SK-N-SH (cell line): ENCODE data around the gene CALCOCO1. TPM values are rescaled to one million over a fixed set of nuclear protein-coding genes. Genes with fewer than 3 reads are reported as not detected.
A peak's percentile ranks its signal among the peaks of the same experiment; 100 is the strongest.

Source experiments
- CTCF ChIA-PET: fragments of 300-600, 350-600 bp; formaldehyde crosslinking; extraction: SDS; loops from one replicate; lab custom pipeline; 2021; lab: Yijun Ruan, JAX
- POLR2A ChIA-PET: fragments of 350-600 bp; sonication (Branson Sonifier 250); formaldehyde crosslinking; extraction: SDS; loops from one replicate; lab custom pipeline; 2020; ENCODE audit warnings: antibody characterized with exemption, inconsistent platforms; lab: Yijun Ruan, JAX
- DNase-seq: peaks from one replicate; pipeline ENCODE4 v3.0.0; 2012
- H2AFZ ChIP-seq: fragments of 200-600 bp; sonication (generic); 2 replicates; pipeline ENCODE4 v1.8.1; 2016; ENCODE audit warnings: antibody characterized with exemption, mild to moderate bottlenecking, low read depth
- H3F3A ChIP-seq: fragments of 200-600 bp; sonication (generic); replicated peaks from 2 replicates; pipeline ENCODE3; 2016; ENCODE audit warnings: antibody characterized with exemption, mild to moderate bottlenecking; ENCODE audit not compliant: insufficient read depth
- H3K27ac ChIP-seq, 2 experiments: fragments of 200-500 bp in 1 of 2; fragments of 200-600 bp in 1 of 2; sonication (Bioruptor generic) in 1 of 2; sonication (generic), shearing (Covaris generic) in 1 of 2; 2 replicates each; pipeline versions ENCODE4 v1.5.1 to v1.6.1; 2014 to 2016; ENCODE audit warnings: low read depth in 2 of 2, inconsistent platforms in 1 of 2, low read length in 1 of 2, mild to moderate bottlenecking in 1 of 2, mixed read lengths in 1 of 2
- H3K27me3 ChIP-seq: fragments of 200-600 bp; sonication (generic), shearing (Covaris generic); 2 replicates; pipeline ENCODE4 v1.6.1; 2016; ENCODE audit warnings: mixed run types; ENCODE audit not compliant: insufficient read depth
- H3K36me3 ChIP-seq, 2 experiments: fragments of 200-500 bp in 1 of 2; fragments of 200-600 bp in 1 of 2; sonication (Bioruptor generic) in 1 of 2; sonication (generic) in 1 of 2; replicated peaks in 1 of 2; 2 replicates each; pipeline versions ENCODE3 to v1.5.1; 2014 to 2016; ENCODE audit warnings: low read length in 1 of 2, mild to moderate bottlenecking in 1 of 2; ENCODE audit not compliant: insufficient read depth in 2 of 2, control insufficient read depth in 1 of 2
- H3K4me1 ChIP-seq, 2 experiments: fragments of 200-500 bp in 1 of 2; fragments of 200-600 bp in 1 of 2; sonication (Bioruptor generic) in 1 of 2; sonication (generic), shearing (Covaris generic) in 1 of 2; 2 replicates each; pipeline versions ENCODE4 v1.5.1 to v1.6.1; 2014 to 2016; ENCODE audit warnings: low read depth in 1 of 2, low read length in 1 of 2, mixed run types in 1 of 2; ENCODE audit not compliant: insufficient read depth in 2 of 2, control insufficient read depth in 1 of 2
- H3K4me2 ChIP-seq: fragments of 200-600 bp; sonication (generic), shearing (Covaris generic); 2 replicates; pipeline ENCODE4 v1.6.1; 2017; ENCODE audit warnings: mixed run types
- H3K4me3 ChIP-seq, 2 experiments: fragments of 200-500 bp in 1 of 2; fragments of 200-600 bp in 1 of 2; sonication (Bioruptor generic) in 1 of 2; sonication (generic), shearing (Covaris generic) in 1 of 2; 2 replicates each; pipeline versions ENCODE4 v1.5.1 to v1.8.1; 2014 to 2016; ENCODE audit warnings: low read depth in 2 of 2, inconsistent platforms in 1 of 2, low read length in 1 of 2, mild to moderate bottlenecking in 1 of 2, mixed read lengths in 1 of 2, moderate library complexity in 1 of 2
- H3K79me2 ChIP-seq: fragments of 200-600 bp; sonication (generic); 2 replicates; pipeline ENCODE4 v1.8.1; 2017; ENCODE audit warnings: mild to moderate bottlenecking; ENCODE audit not compliant: insufficient read depth
- H3K9ac ChIP-seq: fragments of 200-600 bp; sonication (generic); 2 replicates; pipeline ENCODE4 v1.6.1; 2017; ENCODE audit warnings: mixed run types
- H3K9me2 ChIP-seq: fragments of 200-600 bp; sonication (generic); 2 replicates; pipeline ENCODE4 v1.6.1; 2017; ENCODE audit warnings: mixed run types
- H3K9me3 ChIP-seq: fragments of 200-600 bp; sonication (generic); 2 replicates; pipeline ENCODE4 v1.6.1; 2017; ENCODE audit warnings: mixed run types, mild to moderate bottlenecking, moderate library complexity
- H4K20me1 ChIP-seq: fragments of 200-600 bp; sonication (generic); 2 replicates; pipeline ENCODE4 v1.6.1; 2017; ENCODE audit warnings: mild to moderate bottlenecking, mixed run types; ENCODE audit not compliant: insufficient read depth
- ELF1 ChIP-seq: IDR thresholded peaks from 2 replicates; pipeline ENCODE4 v1.4.0; 2012
- FOXJ3 ChIP-seq: sonication (generic); formaldehyde crosslinking; IDR thresholded peaks from 2 replicates; pipeline ENCODE4 v1.5.1; 2020; ENCODE audit warnings: mild to moderate bottlenecking, missing genetic modification reagents
- FOXM1 ChIP-seq: IDR thresholded peaks from 2 replicates; pipeline ENCODE4 v1.4.0; 2012; ENCODE audit warnings: low read depth, mild to moderate bottlenecking
- GABPA ChIP-seq: IDR thresholded peaks from 2 replicates; pipeline ENCODE4 v1.4.0; 2012; ENCODE audit warnings: low read depth, mild to moderate bottlenecking
- JUND ChIP-seq: IDR thresholded peaks from 2 replicates; pipeline ENCODE4 v1.4.0; 2012
- MEF2A ChIP-seq: IDR thresholded peaks from 2 replicates; pipeline ENCODE4 v1.4.0; 2012; ENCODE audit warnings: low read depth, borderline replicate concordance
- NRF1 ChIP-seq: IDR thresholded peaks from 2 replicates; pipeline ENCODE4 v1.6.1; 2012; ENCODE audit warnings: low read depth, mild to moderate bottlenecking, low read length
- POLR2AphosphoS5 ChIP-seq: IDR thresholded peaks from 2 replicates; pipeline ENCODE4 v1.6.1; 2012; ENCODE audit warnings: low read depth, low read length
- RAD21 ChIP-seq: IDR thresholded peaks from 2 replicates; pipeline ENCODE4 v1.6.1; 2012; ENCODE audit warnings: mild to moderate bottlenecking, low read length
- RXRA ChIP-seq: IDR thresholded peaks from 2 replicates; pipeline ENCODE4 v1.4.0; 2012; ENCODE audit warnings: low read depth, mild to moderate bottlenecking, borderline replicate concordance
- SIN3A ChIP-seq: IDR thresholded peaks from 2 replicates; pipeline ENCODE4 v1.6.1; 2012; ENCODE audit warnings: low read depth, mild to moderate bottlenecking, low read length, moderate library complexity, borderline replicate concordance
- SMC3 ChIP-seq: IDR thresholded peaks from 2 replicates; pipeline ENCODE4 v1.6.1; 2012; ENCODE audit warnings: low read depth, low read length, improper control_type of control experiment
- TAF1 ChIP-seq: IDR thresholded peaks from 2 replicates; pipeline ENCODE4 v1.6.1; 2012; ENCODE audit warnings: low read depth, mild to moderate bottlenecking, low read length, moderate library complexity, borderline replicate concordance
- TCF12 ChIP-seq: IDR thresholded peaks from 2 replicates; pipeline ENCODE4 v1.4.0; 2012
- YY1 ChIP-seq: IDR thresholded peaks from 2 replicates; pipeline ENCODE4 v1.4.0; 2012; ENCODE audit warnings: low read depth, mild to moderate bottlenecking
- WGBS: methylation state at CpG from one replicate; pipeline ENCODE4 v1.1.6; 2017; ENCODE audit warnings: low lambda C conversion rate; 5-methylcytosine and 5-hydroxymethylcytosine counted together
- polyA plus RNA-seq, 3 experiments: library from polyadenylated mRNA; depleted of rRNA; stranded (reverse); fragments of >200 nt; gene quantifications; 2 replicates each; pipeline ENCODE4 v1.2.3, GENCODE V29; 2012
- TF ChIP-seq, protein P1 (sequence below): fragments of 200-600 bp; sonication (generic); IDR thresholded peaks from 2 replicates; pipeline ENCODE4 v1.6.1; 2017; ENCODE audit warnings: antibody characterized with exemption, mild to moderate bottlenecking, moderate library complexity
- TF ChIP-seq, protein P2 (sequence below): fragments of 150-350 bp; IDR thresholded peaks from 2 replicates; pipeline ENCODE4 v1.6.1; 2017; ENCODE audit warnings: antibody characterized with exemption, low read length, low read depth, borderline replicate concordance
- TF ChIP-seq, protein P3 (sequence below): fragments of 150-350 bp; IDR thresholded peaks from 2 replicates; pipeline ENCODE4 v1.6.1; 2016; ENCODE audit warnings: mild to moderate bottlenecking, low read depth, low read length
- TF ChIP-seq, protein P4 (sequence below): IDR thresholded peaks from 2 replicates; pipeline ENCODE4; 2012

The CALCOCO1 gene
- polyA plus RNA-seq, 1 of the 3 experiments (the other 2 are of a cell fraction): 72.1 TPM

DNA sequence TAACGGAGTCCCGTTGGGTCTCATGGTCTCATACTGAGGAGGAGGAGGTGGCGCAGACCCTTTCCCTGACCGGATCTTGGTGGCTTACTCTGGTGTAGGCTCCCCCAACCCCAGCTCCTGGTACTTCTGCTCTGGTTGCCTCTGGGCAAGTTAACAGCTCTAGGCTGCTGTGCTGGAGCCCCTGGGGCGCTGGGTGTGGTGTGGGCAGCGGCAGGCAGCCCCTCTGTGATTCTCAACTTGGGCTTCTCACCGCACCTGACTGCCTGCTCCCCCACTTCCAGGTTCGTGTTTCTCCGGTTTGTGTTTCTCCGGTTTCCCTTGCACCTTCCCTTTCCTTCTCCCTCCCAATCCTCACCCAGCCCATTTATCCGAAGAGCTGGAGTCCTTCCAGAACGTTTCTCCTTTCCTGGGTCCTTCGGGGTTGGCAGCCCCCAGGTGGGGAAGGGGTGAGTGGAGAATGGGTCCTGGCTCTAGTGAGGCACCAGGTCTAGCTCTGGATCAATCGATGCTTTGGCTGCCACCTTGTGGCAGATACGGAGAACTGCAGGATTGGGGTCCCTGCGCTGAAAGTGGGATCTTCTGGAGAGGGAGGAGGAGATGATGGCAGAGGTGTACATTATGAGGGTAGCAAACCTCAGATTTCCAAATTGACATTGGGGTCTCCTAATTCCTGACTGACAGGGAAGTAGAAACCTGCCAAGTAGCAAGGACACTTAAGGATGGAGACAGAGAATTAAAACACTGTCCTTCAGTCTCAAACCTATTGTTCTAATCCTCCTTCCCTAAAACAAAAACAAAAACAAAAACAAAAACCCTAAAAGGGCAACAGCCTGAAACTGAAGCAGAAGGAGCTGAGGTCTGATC, 16.2 kb upstream of the CALCOCO1 start:
- Histone ChIP-seq H3K4me3 (no peak overlapping the region; a peak in 1 of 4 replicates), H2AFZ (no peak overlapping the region), H3K27me3 (peaks cover 76% of the 10 kb centered on the region), H3K9ac (no peak overlapping the region), H3K4me1 (peaks cover 0 to 11% of the 10 kb centered on the region in 2 experiments; a peak in 1 of 4 replicates), H3F3A (no peaks in the 10 kb centered on the region), H3K4me2 (no peak overlapping the region), H3K9me3 (no peaks in the 10 kb centered on the region), H4K20me1 (no peaks in the 10 kb centered on the region)
- ChIA-PET POLR2A (interaction anchor here (0.9 to 1.3 kb wide), 3 partner anchors 8 to 38 kb away, joined by 3 to 5 read pairs (median 3); no protein-coding TSS in a partner anchor), CTCF (interaction anchor here (0.6 to 10.2 kb wide), 31 partner anchors 9 to 262 kb away, joined by 3 to 760 read pairs (median 5); partner anchors contain the start of genes ATP5MC2, CALCOCO1, CISTR and HOXC10)
- 13% methylated on average over 15 of the region's 16 CpGs for WGBS
- no peak for TF ChIP-seq FOXJ3
- no peak for TF ChIP-seq SIN3A
- TF ChIP-seq, protein P1, sequence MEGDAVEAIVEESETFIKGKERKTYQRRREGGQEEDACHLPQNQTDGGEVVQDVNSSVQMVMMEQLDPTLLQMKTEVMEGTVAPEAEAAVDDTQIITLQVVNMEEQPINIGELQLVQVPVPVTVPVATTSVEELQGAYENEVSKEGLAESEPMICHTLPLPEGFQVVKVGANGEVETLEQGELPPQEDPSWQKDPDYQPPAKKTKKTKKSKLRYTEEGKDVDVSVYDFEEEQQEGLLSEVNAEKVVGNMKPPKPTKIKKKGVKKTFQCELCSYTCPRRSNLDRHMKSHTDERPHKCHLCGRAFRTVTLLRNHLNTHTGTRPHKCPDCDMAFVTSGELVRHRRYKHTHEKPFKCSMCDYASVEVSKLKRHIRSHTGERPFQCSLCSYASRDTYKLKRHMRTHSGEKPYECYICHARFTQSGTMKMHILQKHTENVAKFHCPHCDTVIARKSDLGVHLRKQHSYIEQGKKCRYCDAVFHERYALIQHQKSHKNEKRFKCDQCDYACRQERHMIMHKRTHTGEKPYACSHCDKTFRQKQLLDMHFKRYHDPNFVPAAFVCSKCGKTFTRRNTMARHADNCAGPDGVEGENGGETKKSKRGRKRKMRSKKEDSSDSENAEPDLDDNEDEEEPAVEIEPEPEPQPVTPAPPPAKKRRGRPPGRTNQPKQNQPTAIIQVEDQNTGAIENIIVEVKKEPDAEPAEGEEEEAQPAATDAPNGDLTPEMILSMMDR: peak; percentile 90
- peak; percentile 75 for TF ChIP-seq RAD21
- TF ChIP-seq SMC3: peak; percentile 72
- TF ChIP-seq FOXM1: no peak
- TF ChIP-seq, all 33 proteins: peak for 3
- Histone ChIP-seq H3K27ac (no peak overlapping the region), H3K79me2 (no peaks in the 10 kb centered on the region), H3K9me2 (no peaks in the 10 kb centered on the region), H3K36me3 (no peaks in the 10 kb centered on the region)
- peak; percentile 89 for DNase-seq

DNA sequence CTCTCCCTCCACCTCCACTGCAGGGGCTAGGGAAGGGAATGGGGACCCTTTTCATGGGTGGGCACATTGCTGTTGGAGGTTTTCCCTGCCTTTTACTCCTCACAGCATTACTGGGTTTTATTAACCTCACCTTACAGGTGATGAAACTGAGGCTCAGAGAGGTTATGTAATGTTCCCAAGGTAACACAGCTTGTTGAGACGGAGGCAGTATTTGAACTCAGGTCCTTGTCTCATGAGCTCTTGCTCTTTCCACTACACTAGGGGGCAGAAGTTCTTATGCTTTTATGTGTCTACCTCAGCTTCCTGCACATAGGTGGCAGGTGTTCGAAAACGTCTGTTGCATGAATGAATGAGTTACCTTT, 12.9 kb upstream of the CALCOCO1 start:
- no peak for TF ChIP-seq JUND
- TF ChIP-seq ELF1: no peak
- no peak for TF ChIP-seq SMC3
- TF ChIP-seq YY1: no peak
- no peak for TF ChIP-seq RXRA
- no peak for TF ChIP-seq NRF1
- no peak for TF ChIP-seq TCF12
- TF ChIP-seq TAF1: no peak
- TF ChIP-seq, protein P2, sequence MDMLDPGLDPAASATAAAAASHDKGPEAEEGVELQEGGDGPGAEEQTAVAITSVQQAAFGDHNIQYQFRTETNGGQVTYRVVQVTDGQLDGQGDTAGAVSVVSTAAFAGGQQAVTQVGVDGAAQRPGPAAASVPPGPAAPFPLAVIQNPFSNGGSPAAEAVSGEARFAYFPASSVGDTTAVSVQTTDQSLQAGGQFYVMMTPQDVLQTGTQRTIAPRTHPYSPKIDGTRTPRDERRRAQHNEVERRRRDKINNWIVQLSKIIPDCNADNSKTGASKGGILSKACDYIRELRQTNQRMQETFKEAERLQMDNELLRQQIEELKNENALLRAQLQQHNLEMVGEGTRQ: no peak
- no peak for TF ChIP-seq SIN3A
- no peak for TF ChIP-seq RAD21
- TF ChIP-seq, protein P1: no peak
- TF ChIP-seq POLR2AphosphoS5: no peak
- TF ChIP-seq, protein P3, sequence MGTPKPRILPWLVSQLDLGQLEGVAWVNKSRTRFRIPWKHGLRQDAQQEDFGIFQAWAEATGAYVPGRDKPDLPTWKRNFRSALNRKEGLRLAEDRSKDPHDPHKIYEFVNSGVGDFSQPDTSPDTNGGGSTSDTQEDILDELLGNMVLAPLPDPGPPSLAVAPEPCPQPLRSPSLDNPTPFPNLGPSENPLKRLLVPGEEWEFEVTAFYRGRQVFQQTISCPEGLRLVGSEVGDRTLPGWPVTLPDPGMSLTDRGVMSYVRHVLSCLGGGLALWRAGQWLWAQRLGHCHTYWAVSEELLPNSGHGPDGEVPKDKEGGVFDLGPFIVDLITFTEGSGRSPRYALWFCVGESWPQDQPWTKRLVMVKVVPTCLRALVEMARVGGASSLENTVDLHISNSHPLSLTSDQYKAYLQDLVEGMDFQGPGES: no peak
- TF ChIP-seq MEF2A: no peak
- no peak for TF ChIP-seq GABPA
- TF ChIP-seq, protein P4, sequence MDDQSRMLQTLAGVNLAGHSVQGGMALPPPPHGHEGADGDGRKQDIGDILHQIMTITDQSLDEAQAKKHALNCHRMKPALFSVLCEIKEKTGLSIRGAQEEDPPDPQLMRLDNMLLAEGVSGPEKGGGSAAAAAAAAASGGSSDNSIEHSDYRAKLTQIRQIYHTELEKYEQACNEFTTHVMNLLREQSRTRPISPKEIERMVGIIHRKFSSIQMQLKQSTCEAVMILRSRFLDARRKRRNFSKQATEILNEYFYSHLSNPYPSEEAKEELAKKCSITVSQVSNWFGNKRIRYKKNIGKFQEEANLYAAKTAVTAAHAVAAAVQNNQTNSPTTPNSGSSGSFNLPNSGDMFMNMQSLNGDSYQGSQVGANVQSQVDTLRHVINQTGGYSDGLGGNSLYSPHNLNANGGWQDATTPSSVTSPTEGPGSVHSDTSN: no peak
- POLR2A ChIA-PET: no interaction called here
- H3K36me3 ChIP-seq: no peaks in the 10 kb centered on the region
- peaks cover 92% of the 10 kb centered on the region for H3K27me3 ChIP-seq
- no peak overlapping the region for H3K4me2 ChIP-seq
- H3K9me2 ChIP-seq: no peaks in the 10 kb centered on the region
- DNase-seq: no peak
- H3K27ac ChIP-seq: no peak overlapping the region
- peak overlapping the region in 1 of 2 experiments; percentile 18; a peak in 1 of 4 replicates for H3K4me3 ChIP-seq
- H3F3A ChIP-seq: no peaks in the 10 kb centered on the region
- no peaks in the 10 kb centered on the region for H3K9me3 ChIP-seq
- H3K4me1 ChIP-seq: peaks cover 0 to 8% of the 10 kb centered on the region in 2 experiments; a peak in 1 of 4 replicates
- no peaks in the 10 kb centered on the region for H3K79me2 ChIP-seq
- CTCF ChIA-PET: interaction anchor here (10.2 kb wide), 2 partner anchors 10 to 43 kb away, joined by 356 to 760 read pairs; partner anchors contain the start of gene CALCOCO1
- H3K9ac ChIP-seq: no peak overlapping the region
- H4K20me1 ChIP-seq: no peaks in the 10 kb centered on the region
- no peak overlapping the region for H2AFZ ChIP-seq
- WGBS: 69% methylated on average over 3 of the region's 3 CpGs
